ENCODE results near the gene CAB39. TPM values are rescaled to one million over a fixed set of nuclear protein-coding genes. Genes with fewer than 3 reads are reported as not detected.

The CAB39 gene
- total and polyA plus RNA-seq, 7 donors, result 60.2 to 128 (median 72.2) TPM

- Histone ChIP-seq H3K4me1 (peaks cover 0 to 69% (median 53%) of the 10 kb centered on the region in 4 donors), H3K36me3 (no peaks in the 10 kb centered on the region), H3K27me3 (no peaks in the 10 kb centered on the region), H3K27ac (peak overlapping the region; percentile 57 to 73 (median 64)), H3K9me3 (no peaks in the 10 kb centered on the region), H3K4me3 (no peak overlapping the region)
- no peak for DNase-seq
- intact Hi-C loops (cut with DNase I), result no loop called here
- no peak for TF ChIP-seq POLR2AphosphoS5 (IDR thresholded peaks at IDR 0.05)
- TF ChIP-seq CTCF (IDR thresholded peaks at IDR 0.05), result no peak
- no peak for TF ChIP-seq EP300 (IDR thresholded peaks at IDR 0.05)
- 15 to 57% methylated on average over 6 of the region's 6 CpGs for WGBS, 2 donors
Measured at GRCh38 chr2:230737791-230738226, 25.2 kb downstream of the CAB39 start.

GRCh38 chr2:230738391-230738811 lies 25.8 kb downstream of the CAB39 start:
- Histone ChIP-seq H3K27ac (peak overlapping the region; percentile 57 to 73 (median 64)), H3K36me3 (no peaks in the 10 kb centered on the region), H3K27me3 (no peaks in the 10 kb centered on the region), H3K9me3 (no peaks in the 10 kb centered on the region), H3K4me3 (no peak overlapping the region), H3K4me1 (peaks cover 0 to 63% (median 47%) of the 10 kb centered on the region in 4 donors)
- TF ChIP-seq POLR2AphosphoS5 (IDR thresholded peaks at IDR 0.05) (no peak), CTCF (IDR thresholded peaks at IDR 0.05) (no peak), EP300 (IDR thresholded peaks at IDR 0.05) (no peak), POLR2A (IDR thresholded peaks at IDR 0.05) (no peak)
- 2 to 6% methylated on average over 1 of the region's 1 CpG for WGBS, 2 donors
- intact Hi-C loops (cut with DNase I), result no loop called here
- DNase-seq, result no peak

- peaks cover 0 to under 1% (median 0%) of the 10 kb centered on the region in 4 donors for H3K36me3 ChIP-seq
- no peaks in the 10 kb centered on the region for H3K9me3 ChIP-seq
- no peaks in the 10 kb centered on the region for H3K27me3 ChIP-seq
- H3K4me3 ChIP-seq, result no peak overlapping the region
- no peak for DNase-seq
- 17 to 65% methylated on average over 2 of the region's 2 CpGs for WGBS, 2 donors
- TF ChIP-seq CTCF (IDR thresholded peaks at IDR 0.05) (no peak), EP300 (IDR thresholded peaks at IDR 0.05) (no peak), POLR2AphosphoS5 (IDR thresholded peaks at IDR 0.05) (no peak), POLR2A (IDR thresholded peaks at IDR 0.05) (no peak)
- H3K27ac ChIP-seq, result peak overlapping the region in 3 of 4 donors; percentile 57 to 73 (median 68)
- peaks cover 0 to 58% (median 42%) of the 10 kb centered on the region in 4 donors for H3K4me1 ChIP-seq
- intact Hi-C loops (cut with DNase I), result no loop called here
Measured at GRCh38 chr2:230738924-230739323, 26.3 kb downstream of the CAB39 start.

GRCh38 chr2:230739961-230740360 lies 27.3 kb downstream of the CAB39 start:
- Histone ChIP-seq H3K4me1 (peaks cover 0 to 47% (median 38%) of the 10 kb centered on the region in 4 donors), H3K9me3 (no peaks in the 10 kb centered on the region), H3K27ac (no peak overlapping the region), H3K27me3 (no peaks in the 10 kb centered on the region), H3K4me3 (no peak overlapping the region), H3K36me3 (peaks cover 0 to 8% (median 0%) of the 10 kb centered on the region in 4 donors)
- WGBS, 2 donors, result 39 to 79% methylated on average over 2 of the region's 2 CpGs
- TF ChIP-seq CTCF (IDR thresholded peaks at IDR 0.05), result no peak
- intact Hi-C loops (cut with DNase I), result no loop called here
- no peak for DNase-seq

- Histone ChIP-seq H3K27ac (no peak overlapping the region), H3K9me3 (no peaks in the 10 kb centered on the region), H3K27me3 (no peaks in the 10 kb centered on the region), H3K36me3 (peaks cover 0 to 14% (median 0%) of the 10 kb centered on the region in 4 donors), H3K4me3 (no peak overlapping the region), H3K4me1 (peaks cover 0 to 21% (median 14%) of the 10 kb centered on the region in 4 donors)
- WGBS, 2 donors, result 93 to 95% methylated on average over 4 of the region's 4 CpGs
- no peak for TF ChIP-seq EP300 (IDR thresholded peaks at IDR 0.05)
- no peak for TF ChIP-seq CTCF (IDR thresholded peaks at IDR 0.05)
- no peak for TF ChIP-seq POLR2AphosphoS5 (IDR thresholded peaks at IDR 0.05)
- TF ChIP-seq POLR2A (IDR thresholded peaks at IDR 0.05), result no peak
- intact Hi-C loops (cut with DNase I), result no loop called here
- DNase-seq, result no peak
Measured at GRCh38 chr2:230742781-230743180, 30.1 kb downstream of the CAB39 start.
